Endodermal cell (in vitro differentiated cells): ENCODE data around the gene IL4I1. TPM values are rescaled to one million over a fixed set of nuclear protein-coding genes. Genes with fewer than 3 reads are reported as not detected.

Source experiments
- DNase-seq: peaks from one replicate; pipeline ENCODE4 v3.0.0-alpha.2; 2017
- H3K27ac ChIP-seq: 2 replicates; pipeline ENCODE4 v1.5.1; 2013; ENCODE audit warnings: mild to moderate bottlenecking, low read depth, low read length, moderate library complexity
- H3K27me3 ChIP-seq: 2 replicates; pipeline ENCODE4 v1.6.1; 2013; ENCODE audit warnings: mild to moderate bottlenecking, low read length, moderate library complexity; ENCODE audit not compliant: insufficient read depth, control insufficient read depth, poor library complexity, severe bottlenecking
- H3K36me3 ChIP-seq: 2 replicates; pipeline ENCODE4 v1.7.0; 2013; ENCODE audit warnings: mild to moderate bottlenecking, low read length, moderate library complexity; ENCODE audit not compliant: control insufficient read depth, insufficient read depth
- H3K4me1 ChIP-seq: one replicate; pipeline ENCODE4 v1.7.0; 2013; ENCODE audit warnings: low read length; ENCODE audit not compliant: control insufficient read depth, insufficient read depth
- H3K4me3 ChIP-seq: 2 replicates; pipeline ENCODE4 v1.5.1; 2013; ENCODE audit warnings: mild to moderate bottlenecking, low read length, moderate library complexity
- H3K9ac ChIP-seq: 2 replicates; pipeline ENCODE4 v1.6.1; 2013; ENCODE audit warnings: mild to moderate bottlenecking, low read length, moderate library complexity; ENCODE audit not compliant: poor library complexity, severe bottlenecking; ENCODE audit errors: extremely low read depth
- H3K9me3 ChIP-seq: 2 replicates; pipeline ENCODE4 v1.6.1; 2013; ENCODE audit warnings: mild to moderate bottlenecking, low read length, moderate library complexity; ENCODE audit not compliant: control insufficient read depth
- H3K27ac Mint-ChIP-seq: 2 replicates; pipeline ENCODE4 v1.8.0; 2020; ENCODE audit warnings: mixed read lengths
- H3K27me3 Mint-ChIP-seq: 2 replicates; pipeline ENCODE4 v1.8.0; 2021; ENCODE audit warnings: mild to moderate bottlenecking, mixed read lengths; ENCODE audit not compliant: insufficient read depth
- H3K36me3 Mint-ChIP-seq: 2 replicates; pipeline ENCODE4 v1.8.0; 2020; ENCODE audit warnings: low read depth, mixed read lengths
- H3K4me1 Mint-ChIP-seq: 2 replicates; pipeline ENCODE4 v1.8.0; 2020; ENCODE audit warnings: mixed read lengths
- H3K4me3 Mint-ChIP-seq: 2 replicates; pipeline ENCODE4 v1.8.0; 2020; ENCODE audit warnings: mild to moderate bottlenecking, moderate library complexity, mixed read lengths
- H3K9me3 Mint-ChIP-seq: 2 replicates; pipeline ENCODE4 v1.8.0; 2020; ENCODE audit warnings: mild to moderate bottlenecking, mixed read lengths
- WGBS, 2 experiments: methylation state at CpG; one replicate each; pipeline versions ENCODE4 v1.1.5 to v1.1.7; 2013; ENCODE audit warnings: missing lambda C conversion rate in 2 of 2, mixed read lengths in 1 of 2; ENCODE audit not compliant: insufficient coverage in 1 of 2, insufficient read length in 1 of 2; 5-methylcytosine and 5-hydroxymethylcytosine counted together
- total RNA-seq, 2 donors: library from RNA; stranded (reverse); fragmentation: NEBNext Ultra II Directional in 1 of 2; extraction: Animal tissue kit (Norgen Biotek cat#: 25700) in 1 of 2; gene quantifications; 2 replicates in 1 of 2; 3 replicates in 1 of 2; pipeline ENCODE4 v1.2.1, GENCODE V29; 2021
- TF ChIP-seq, protein P1 (sequence below): fragments of 200-600 bp; sonication (generic); conservative IDR thresholded peaks from 2 replicates; pipeline ENCODE4 v1.5.0; 2021; ENCODE audit warnings: antibody characterized with exemption, mild to moderate bottlenecking

The IL4I1 gene
- total RNA-seq, 2 donors from 2014 or later: 0.97 TPM; not detected in 1

DNA sequence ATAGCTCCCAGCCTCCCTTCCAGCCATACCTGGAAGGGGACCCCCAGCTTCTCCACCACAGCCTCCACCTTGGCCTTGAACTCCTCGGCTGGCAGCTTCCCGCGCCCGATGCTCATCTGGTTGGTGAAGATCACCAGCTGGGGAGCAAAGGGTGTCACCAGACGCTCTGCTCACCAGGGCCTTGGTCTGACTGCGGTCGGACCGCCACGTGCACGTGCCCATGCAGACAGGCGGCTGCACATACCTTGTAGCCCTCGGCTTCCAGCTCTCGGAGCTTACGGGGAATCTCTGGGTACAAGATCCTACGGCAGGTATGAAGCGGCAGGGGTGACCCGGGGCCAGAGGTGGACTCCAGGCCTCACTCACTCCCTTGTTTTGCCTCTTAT lies 32.8 kb downstream of the IL4I1 start:
- TF ChIP-seq, protein P1, sequence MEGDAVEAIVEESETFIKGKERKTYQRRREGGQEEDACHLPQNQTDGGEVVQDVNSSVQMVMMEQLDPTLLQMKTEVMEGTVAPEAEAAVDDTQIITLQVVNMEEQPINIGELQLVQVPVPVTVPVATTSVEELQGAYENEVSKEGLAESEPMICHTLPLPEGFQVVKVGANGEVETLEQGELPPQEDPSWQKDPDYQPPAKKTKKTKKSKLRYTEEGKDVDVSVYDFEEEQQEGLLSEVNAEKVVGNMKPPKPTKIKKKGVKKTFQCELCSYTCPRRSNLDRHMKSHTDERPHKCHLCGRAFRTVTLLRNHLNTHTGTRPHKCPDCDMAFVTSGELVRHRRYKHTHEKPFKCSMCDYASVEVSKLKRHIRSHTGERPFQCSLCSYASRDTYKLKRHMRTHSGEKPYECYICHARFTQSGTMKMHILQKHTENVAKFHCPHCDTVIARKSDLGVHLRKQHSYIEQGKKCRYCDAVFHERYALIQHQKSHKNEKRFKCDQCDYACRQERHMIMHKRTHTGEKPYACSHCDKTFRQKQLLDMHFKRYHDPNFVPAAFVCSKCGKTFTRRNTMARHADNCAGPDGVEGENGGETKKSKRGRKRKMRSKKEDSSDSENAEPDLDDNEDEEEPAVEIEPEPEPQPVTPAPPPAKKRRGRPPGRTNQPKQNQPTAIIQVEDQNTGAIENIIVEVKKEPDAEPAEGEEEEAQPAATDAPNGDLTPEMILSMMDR: no peak
- Histone ChIP-seq H3K27me3 (no peaks in the 10 kb centered on the region), H3K9me3 (no peaks in the 10 kb centered on the region), H3K9ac (no peak overlapping the region), H3K4me3 (no peak overlapping the region), H3K4me1 (no peaks in the 10 kb centered on the region), H3K27ac (no peak overlapping the region), H3K36me3 (peaks cover 42% of the 10 kb centered on the region)
- H3K9me3 Mint-ChIP-seq: peaks cover 5% of the 10 kb centered on the region
- H3K4me3 Mint-ChIP-seq: no peak overlapping the region
- no peaks in the 10 kb centered on the region for H3K27me3 Mint-ChIP-seq
- DNase-seq: no peak
- H3K27ac Mint-ChIP-seq: no peak overlapping the region
- H3K36me3 Mint-ChIP-seq: peaks cover 43% of the 10 kb centered on the region
- H3K4me1 Mint-ChIP-seq: peaks cover 12% of the 10 kb centered on the region
- WGBS, 2 experiments: 93 to 98% methylated on average over 15 to 17 of the region's 17 CpGs

DNA sequence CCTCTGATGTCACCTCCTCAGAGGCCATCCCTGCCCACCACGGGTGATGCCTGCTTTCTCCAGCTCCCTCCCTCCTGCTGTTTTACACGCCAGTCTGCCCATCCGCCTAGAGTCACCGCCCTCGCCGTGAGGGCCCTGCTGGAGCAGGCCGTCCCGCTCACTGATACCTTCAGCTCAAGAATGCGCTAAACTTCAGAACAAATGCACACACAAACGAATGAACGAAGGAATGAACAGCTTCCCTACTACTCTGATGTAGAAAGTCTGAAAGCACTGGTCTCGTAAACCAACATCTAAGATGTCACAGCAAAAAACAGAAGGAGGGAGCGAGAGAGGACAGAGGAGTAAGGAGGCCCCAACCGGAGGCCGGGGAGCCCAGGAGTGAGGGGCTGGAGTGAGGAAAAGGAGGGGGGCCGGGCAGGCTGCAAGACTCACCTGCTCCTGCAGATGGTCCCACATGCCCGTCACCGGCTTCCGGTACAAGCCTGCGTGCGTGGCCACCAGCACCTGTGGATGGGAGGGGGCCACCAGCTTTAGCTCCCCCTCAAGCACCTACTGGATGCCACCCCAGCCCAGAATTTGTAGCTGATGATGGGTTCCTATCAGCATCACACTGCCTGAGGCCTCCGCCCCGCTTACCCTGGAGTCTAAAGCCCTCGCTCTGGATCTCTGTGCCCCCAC lies 33.3 kb downstream of the IL4I1 start:
- WGBS, 2 experiments: 93 to 94% methylated on average over 19 to 24 of the region's 24 CpGs
- Histone ChIP-seq H3K4me3 (no peak overlapping the region), H3K27ac (no peak overlapping the region), H3K36me3 (peaks cover 47% of the 10 kb centered on the region), H3K27me3 (no peaks in the 10 kb centered on the region), H3K4me1 (no peaks in the 10 kb centered on the region), H3K9ac (no peak overlapping the region), H3K9me3 (no peaks in the 10 kb centered on the region)
- TF ChIP-seq, protein P1: no peak
- no peaks in the 10 kb centered on the region for H3K27me3 Mint-ChIP-seq
- peaks cover 12% of the 10 kb centered on the region for H3K4me1 Mint-ChIP-seq
- H3K4me3 Mint-ChIP-seq: no peak overlapping the region
- no peak for DNase-seq
- H3K36me3 Mint-ChIP-seq: peaks cover 47% of the 10 kb centered on the region
- peaks cover 4% of the 10 kb centered on the region for H3K9me3 Mint-ChIP-seq
- H3K27ac Mint-ChIP-seq: peak overlapping the region; percentile 14

DNA sequence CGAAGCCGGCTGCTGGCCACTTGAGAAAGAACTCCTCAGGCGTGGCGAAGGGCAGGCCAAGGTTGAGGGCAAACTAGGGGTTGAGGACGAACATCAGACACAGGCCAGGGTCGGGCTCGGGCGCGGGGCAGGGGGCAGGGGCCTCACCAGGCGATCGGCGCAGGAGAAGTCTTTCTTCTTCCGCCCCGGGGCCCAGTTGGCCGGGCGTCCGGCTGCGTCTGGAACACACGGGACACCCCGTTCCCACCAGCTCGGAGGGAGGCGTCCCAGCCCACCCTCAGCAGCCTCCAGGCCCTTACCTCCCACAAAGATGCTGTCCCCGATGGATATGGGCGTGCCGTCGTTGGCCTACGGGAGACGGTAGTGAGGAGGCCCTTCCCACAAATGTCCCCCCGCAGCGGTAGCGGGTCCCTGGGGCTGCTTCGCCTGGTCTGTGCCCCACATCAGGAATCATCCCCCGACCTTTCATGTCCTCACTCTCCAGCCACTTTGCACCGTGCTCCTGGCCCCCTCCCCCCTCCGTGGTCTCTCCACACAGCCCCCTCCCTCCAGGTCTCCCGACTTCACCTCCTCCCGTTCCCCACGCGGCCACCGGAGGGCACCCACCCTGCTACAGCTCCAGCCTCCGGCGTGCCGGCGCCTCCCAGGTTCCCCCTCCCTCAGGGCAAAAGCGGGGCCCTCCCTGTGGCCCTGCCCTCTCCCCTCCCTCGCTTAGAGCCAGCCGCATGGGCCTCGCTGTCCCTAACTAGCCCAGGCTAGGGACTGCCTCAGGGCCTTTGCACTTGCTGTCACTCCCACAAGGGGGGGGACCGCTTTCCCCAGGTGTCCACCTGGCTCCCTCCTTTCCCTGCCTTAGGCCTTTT lies 34.1 kb downstream of the IL4I1 start:
- Histone ChIP-seq H3K9me3 (no peaks in the 10 kb centered on the region), H3K4me3 (no peak overlapping the region), H3K27me3 (no peaks in the 10 kb centered on the region), H3K4me1 (no peaks in the 10 kb centered on the region), H3K9ac (no peak overlapping the region), H3K27ac (no peak overlapping the region), H3K36me3 (peaks cover 47% of the 10 kb centered on the region)
- TF ChIP-seq, protein P1: peak; percentile 67
- peaks cover 12% of the 10 kb centered on the region for H3K4me1 Mint-ChIP-seq
- peak overlapping the region; percentile 14 for H3K27ac Mint-ChIP-seq
- no peaks in the 10 kb centered on the region for H3K9me3 Mint-ChIP-seq
- H3K4me3 Mint-ChIP-seq: no peak overlapping the region
- H3K27me3 Mint-ChIP-seq: no peaks in the 10 kb centered on the region
- peak; percentile 89 for DNase-seq
- 85 to 88% methylated on average over 24 to 49 of the region's 49 CpGs for WGBS, 2 experiments
- peaks cover 53% of the 10 kb centered on the region for H3K36me3 Mint-ChIP-seq
